ENCODE measurements around the gene CAMK2B. TPM values are rescaled to one million over a fixed set of nuclear protein-coding genes. Genes with fewer than 3 reads are reported as not detected.

The CAMK2B gene
- total and polyA plus RNA-seq, 2 experiments from 2014 or later: 0.37 to 1.7 TPM

DNA sequence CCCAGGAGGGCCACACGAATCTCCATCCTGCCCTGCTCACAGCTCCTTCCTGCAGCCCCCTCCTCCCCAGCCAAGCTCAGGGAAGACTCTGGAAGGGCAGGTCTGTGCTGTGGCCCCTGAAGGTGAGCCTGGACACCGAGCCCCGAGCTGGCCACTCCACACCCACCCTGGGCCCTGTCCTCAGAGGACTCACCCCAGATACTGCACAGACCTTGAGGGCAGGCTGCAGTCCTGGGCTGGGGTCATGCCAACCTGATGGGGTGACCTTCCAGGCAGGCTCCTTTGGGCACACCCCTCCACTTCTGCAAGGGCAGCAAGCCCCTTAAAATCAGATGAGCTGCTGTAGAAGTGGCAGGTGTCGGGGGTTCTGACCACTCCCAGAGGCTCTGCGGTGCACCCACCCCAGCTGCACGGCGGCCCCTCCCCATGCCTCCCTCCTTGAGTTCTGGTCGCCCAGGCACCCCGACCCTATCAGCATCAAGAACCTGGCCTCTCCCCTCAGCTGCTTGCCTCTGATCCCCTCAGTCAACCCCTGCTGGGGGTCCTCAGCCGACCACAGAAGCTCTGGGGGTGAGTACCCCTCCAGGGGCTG is 100.3 kb downstream of the CAMK2B start:
- Histone ChIP-seq H3K27me3 (no peaks in the 10 kb centered on the region), H3K4me3 (no peak overlapping the region), H3K4me2 (no peak overlapping the region), H3K27ac (no peak overlapping the region), H3K4me1 (ENCODE audit: insufficient read depth) (no peaks in the 10 kb centered on the region), H3K9me2 (replicated peaks; ENCODE audit: insufficient read depth) (no peaks in the 10 kb centered on the region), H3K36me3 (replicated peaks; ENCODE audit: insufficient read depth, low read depth) (no peaks in the 10 kb centered on the region), H3K9me3 (ENCODE audit: low read depth) (no peaks in the 10 kb centered on the region), H2AFZ (no peak overlapping the region), H4K20me1 (ENCODE audit: insufficient read depth, poor library complexity, severe bottlenecking) (no peaks in the 10 kb centered on the region), H3K79me2 (no peaks in the 10 kb centered on the region)
- no peak for DNase-seq (ENCODE audit: low spot score)
- TF ChIP-seq EZH2phosphoT487 (IDR thresholded peaks at IDR 0.05; ENCODE audit: low read depth, severe bottlenecking, unreplicated experiment) (no peak), EZH2 (IDR thresholded peaks at IDR 0.05; ENCODE audit: borderline replicate concordance) (no peak)
- TF ChIP-seq, protein P1, sequence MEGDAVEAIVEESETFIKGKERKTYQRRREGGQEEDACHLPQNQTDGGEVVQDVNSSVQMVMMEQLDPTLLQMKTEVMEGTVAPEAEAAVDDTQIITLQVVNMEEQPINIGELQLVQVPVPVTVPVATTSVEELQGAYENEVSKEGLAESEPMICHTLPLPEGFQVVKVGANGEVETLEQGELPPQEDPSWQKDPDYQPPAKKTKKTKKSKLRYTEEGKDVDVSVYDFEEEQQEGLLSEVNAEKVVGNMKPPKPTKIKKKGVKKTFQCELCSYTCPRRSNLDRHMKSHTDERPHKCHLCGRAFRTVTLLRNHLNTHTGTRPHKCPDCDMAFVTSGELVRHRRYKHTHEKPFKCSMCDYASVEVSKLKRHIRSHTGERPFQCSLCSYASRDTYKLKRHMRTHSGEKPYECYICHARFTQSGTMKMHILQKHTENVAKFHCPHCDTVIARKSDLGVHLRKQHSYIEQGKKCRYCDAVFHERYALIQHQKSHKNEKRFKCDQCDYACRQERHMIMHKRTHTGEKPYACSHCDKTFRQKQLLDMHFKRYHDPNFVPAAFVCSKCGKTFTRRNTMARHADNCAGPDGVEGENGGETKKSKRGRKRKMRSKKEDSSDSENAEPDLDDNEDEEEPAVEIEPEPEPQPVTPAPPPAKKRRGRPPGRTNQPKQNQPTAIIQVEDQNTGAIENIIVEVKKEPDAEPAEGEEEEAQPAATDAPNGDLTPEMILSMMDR (IDR thresholded peaks at IDR 0.05; ENCODE audit: poor library complexity): no peak
- WGBS (ENCODE audit: low lambda C conversion rate, missing lambda C conversion rate): 78% methylated on average over 8 of the region's 10 CpGs

DNA sequence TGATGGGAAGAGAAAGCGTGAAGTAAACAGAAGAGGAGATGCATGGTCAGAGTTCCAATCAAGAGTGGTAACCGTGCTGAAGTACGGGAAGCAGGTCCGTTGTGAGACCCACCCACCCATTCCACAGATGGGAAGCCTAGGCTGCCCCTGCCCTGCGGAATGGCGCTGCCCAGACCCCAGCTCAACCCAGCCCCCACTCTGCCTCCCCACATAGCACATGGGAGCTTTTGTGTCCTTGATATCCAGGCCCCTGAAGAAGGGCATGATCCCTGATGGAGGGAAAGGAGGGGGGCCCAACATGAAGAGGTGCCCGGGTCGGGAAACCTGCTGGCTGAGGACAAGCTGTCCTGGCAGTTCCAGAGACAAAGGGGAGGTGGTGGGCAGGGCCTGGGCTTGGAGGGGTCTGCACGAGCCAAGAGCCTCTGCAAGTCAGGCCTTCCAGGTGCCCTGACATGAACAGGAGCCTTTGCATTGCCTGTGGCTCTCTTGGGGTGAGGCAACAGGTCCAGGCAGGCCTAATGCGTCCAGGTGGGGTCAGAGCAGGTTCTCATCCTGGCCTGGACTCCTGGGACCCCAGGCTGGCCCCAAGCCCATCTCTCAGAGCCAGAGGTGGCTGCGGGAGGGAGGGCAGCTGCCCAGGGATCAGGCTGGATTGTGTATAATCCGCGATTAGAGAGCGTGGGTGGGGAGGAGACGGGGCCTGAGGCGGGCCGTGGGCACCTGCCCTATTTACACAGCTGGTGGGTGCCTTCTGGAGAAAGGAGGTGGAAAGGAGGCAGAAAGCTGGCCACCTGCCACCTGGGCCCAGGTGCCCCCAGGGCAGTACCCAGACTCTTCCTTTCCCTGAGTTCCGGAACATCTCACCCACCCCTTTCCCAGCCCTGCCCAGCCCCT is 101.1 kb downstream of the CAMK2B start:
- no peak for DNase-seq (ENCODE audit: low spot score)
- Histone ChIP-seq H3K27ac (no peak overlapping the region), H3K36me3 (replicated peaks; ENCODE audit: insufficient read depth, low read depth) (no peaks in the 10 kb centered on the region), H3K4me2 (no peak overlapping the region), H3K27me3 (no peaks in the 10 kb centered on the region), H3K79me2 (no peaks in the 10 kb centered on the region), H3K9me2 (replicated peaks; ENCODE audit: insufficient read depth) (no peaks in the 10 kb centered on the region), H3K4me1 (ENCODE audit: insufficient read depth) (no peaks in the 10 kb centered on the region), H4K20me1 (ENCODE audit: insufficient read depth, poor library complexity, severe bottlenecking) (no peaks in the 10 kb centered on the region), H2AFZ (no peak overlapping the region), H3K9me3 (ENCODE audit: low read depth) (no peaks in the 10 kb centered on the region), H3K4me3 (no peak overlapping the region)
- TF ChIP-seq, protein P1 (IDR thresholded peaks at IDR 0.05; ENCODE audit: poor library complexity): no peak
- TF ChIP-seq EZH2phosphoT487 (IDR thresholded peaks at IDR 0.05; ENCODE audit: low read depth, severe bottlenecking, unreplicated experiment): no peak
- TF ChIP-seq EZH2 (IDR thresholded peaks at IDR 0.05; ENCODE audit: borderline replicate concordance): no peak
- WGBS (ENCODE audit: low lambda C conversion rate, missing lambda C conversion rate): 74% methylated on average over 18 of the region's 18 CpGs

DNA sequence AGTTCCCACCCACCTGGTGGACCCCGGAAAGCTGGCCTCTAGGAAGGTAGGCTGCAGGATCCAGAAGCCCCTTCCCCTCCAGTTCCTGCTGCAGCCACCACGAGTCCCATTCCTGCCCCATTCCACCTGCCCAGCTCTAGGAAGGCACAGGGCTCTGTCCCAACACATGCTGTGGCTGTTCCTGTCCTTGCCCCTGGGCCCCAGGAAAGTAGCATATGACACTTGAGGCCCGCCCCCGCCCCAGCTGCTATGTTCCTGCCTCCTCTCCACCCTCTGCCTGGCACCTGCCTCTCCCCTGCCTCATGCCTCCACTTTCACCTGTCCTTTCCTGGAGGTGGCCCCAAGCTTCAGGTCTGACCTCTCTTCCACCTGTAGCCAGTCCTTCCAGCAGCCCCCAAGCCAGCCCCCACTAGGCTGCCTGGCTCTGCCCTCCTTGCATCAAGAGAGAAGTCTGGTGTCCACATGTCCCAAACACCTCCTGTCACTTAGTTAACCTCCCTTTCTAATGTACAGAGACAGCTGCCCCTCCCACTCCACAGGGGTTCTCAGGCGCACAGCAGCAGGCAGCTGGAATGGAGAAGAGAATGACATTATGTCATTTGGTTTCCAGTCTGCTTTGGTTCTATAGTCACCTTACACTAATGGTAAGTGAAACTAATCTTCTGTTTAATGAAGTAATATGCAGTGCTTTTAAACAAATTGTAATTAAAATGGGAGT is 101.9 kb downstream of the CAMK2B start:
- Histone ChIP-seq H3K4me2 (no peak overlapping the region), H3K79me2 (no peaks in the 10 kb centered on the region), H3K36me3 (replicated peaks; ENCODE audit: insufficient read depth, low read depth) (no peaks in the 10 kb centered on the region), H3K27ac (no peak overlapping the region), H3K4me1 (ENCODE audit: insufficient read depth) (no peaks in the 10 kb centered on the region), H2AFZ (no peak overlapping the region), H3K9me3 (ENCODE audit: low read depth) (no peaks in the 10 kb centered on the region), H4K20me1 (ENCODE audit: insufficient read depth, poor library complexity, severe bottlenecking) (no peaks in the 10 kb centered on the region), H3K4me3 (no peak overlapping the region), H3K27me3 (no peaks in the 10 kb centered on the region), H3K9me2 (replicated peaks; ENCODE audit: insufficient read depth) (no peaks in the 10 kb centered on the region)
- no peak for DNase-seq (ENCODE audit: low spot score)
- 42% methylated on average over 3 of the region's 5 CpGs for WGBS (ENCODE audit: low lambda C conversion rate, missing lambda C conversion rate)
- TF ChIP-seq EZH2 (IDR thresholded peaks at IDR 0.05; ENCODE audit: borderline replicate concordance) (no peak), EZH2phosphoT487 (IDR thresholded peaks at IDR 0.05; ENCODE audit: low read depth, severe bottlenecking, unreplicated experiment) (no peak)
- TF ChIP-seq, protein P1 (IDR thresholded peaks at IDR 0.05; ENCODE audit: poor library complexity): no peak

Data from hepatocyte (in vitro differentiated cells).